ENCODE measurements around the gene HS3ST4. TPM values are rescaled to one million over a fixed set of nuclear protein-coding genes. Genes with fewer than 3 reads are reported as not detected.

The HS3ST4 gene
- total and polyA plus RNA-seq, 2 experiments from 2014 or later, result 0.44 to 2.1 TPM

GRCh38 chr16:25874196-25874595 lies 182.4 kb downstream of the HS3ST4 start:
- Histone ChIP-seq H3K27me3 (ENCODE audit: insufficient read depth) (no peaks in the 10 kb centered on the region), H4K20me1 (replicated peaks; ENCODE audit: insufficient read depth) (no peaks in the 10 kb centered on the region), H3K4me3 (no peak overlapping the region), H2AFZ (no peak overlapping the region), H3K36me3 (ENCODE audit: insufficient read depth) (no peaks in the 10 kb centered on the region), H3K79me2 (replicated peaks; ENCODE audit: insufficient read depth) (no peaks in the 10 kb centered on the region), H3K9me2 (ENCODE audit: insufficient read depth) (peaks cover 6% of the 10 kb centered on the region; the same call in 1 of the 2 replicates), H3K4me2 (no peak overlapping the region), H3K4me1 (ENCODE audit: insufficient read depth) (no peaks in the 10 kb centered on the region), H3F3A (replicated peaks; ENCODE audit: low read depth) (no peaks in the 10 kb centered on the region), H3K27ac (ENCODE audit: low read depth) (no peak overlapping the region)
- ATAC-seq, result no peak
- Mint-ChIP-seq H3K4me1 (0 out of 3 replicates have a peak, but pooled peaks cover under 1% of the 10 kb centered on the region), H3K27me3 (ENCODE audit: insufficient read depth, low read depth, poor library complexity) (peaks cover 3% of the 10 kb centered on the region), H3K4me3 (no peak overlapping the region), H3K9me3 (peaks cover 80% of the 10 kb centered on the region), H3K27ac (no peak overlapping the region), H3K36me3 (ENCODE audit: low read depth) (peaks cover 18% of the 10 kb centered on the region)
- DNase-seq (ENCODE audit: low spot score), result no peak
- TF ChIP-seq POLR2AphosphoS5 (IDR thresholded peaks at IDR 0.05; ENCODE audit: low read depth) (no peak), EZH2 (IDR thresholded peaks at IDR 0.05; ENCODE audit: low read depth, unreplicated experiment) (no peak), ETS1 (IDR thresholded peaks at IDR 0.05) (no peak), REST (IDR thresholded peaks at IDR 0.05; ENCODE audit: unreplicated experiment) (no peak), JUNB (IDR thresholded peaks at IDR 0.05; ENCODE audit: unreplicated experiment) (no peak), ZNF331 (CRISPR knock-in tag; IDR thresholded peaks at IDR 0.05; ENCODE audit: low read depth) (no peak), ZNF462 (CRISPR knock-in tag; IDR thresholded peaks at IDR 0.05) (no peak), STAT1 (IDR thresholded peaks at IDR 0.05; ENCODE audit: unreplicated experiment) (no peak), CREB1 (CRISPR knock-in tag; IDR thresholded peaks at IDR 0.05; ENCODE audit: low read depth) (no peak), NANOG (IDR thresholded peaks at IDR 0.05; ENCODE audit: borderline replicate concordance) (no peak), EZH2phosphoT487 (IDR thresholded peaks at IDR 0.05; ENCODE audit: unreplicated experiment) (no peak), CTCF (conservative IDR thresholded peaks at IDR 0.05; ENCODE audit: low read depth in 2 of 2) (no peak), ZNF114 (CRISPR knock-in tag; IDR thresholded peaks at IDR 0.05) (no peak)
